Forelimb muscle (tissue), 1 donor: ENCODE results near the gene DHX34. TPM values are rescaled to one million over a fixed set of nuclear protein-coding genes. Genes with fewer than 3 reads are reported as not detected.

ENCODE experiments used
- DNase-seq: peaks from one replicate; pipeline ENCODE4 v3.0.0-alpha.2; 2013; ENCODE audit warnings: low read depth
- polyA plus RNA-seq: library from polyadenylated mRNA; unstranded; fragments of 120-200 nt; gene quantifications from one replicate; pipeline ENCODE4 v1.2.1, GENCODE V29; 2013; ENCODE audit not compliant: insufficient read length

The DHX34 gene
- polyA plus RNA-seq, 1 donor, result 9.9 TPM

GRCh38 chr19:47417746-47418691 lies 68.9 kb downstream of the DHX34 start:
- no peak for DNase-seq

- no peak for DNase-seq
Measured at GRCh38 chr19:47418692-47419029, 69.5 kb downstream of the DHX34 start.

- DNase-seq, result no peak
Measured at GRCh38 chr19:47419030-47419783, 70.1 kb downstream of the DHX34 start, which contains the start of gene MEIS3. Gene MEIS3, minus strand, starts transcription at chr19:47419527. Its CDS starts 446 bp downstream, at chr19:47419081.

GRCh38 chr19:47419789-47420188 lies 70.7 kb downstream of the DHX34 start:
- no peak for DNase-seq

GRCh38 chr19:47421244-47421786 lies 72.2 kb downstream of the DHX34 start:
- no peak for DNase-seq

- no peak for DNase-seq
Measured at GRCh38 chr19:47421844-47422395, 72.8 kb downstream of the DHX34 start.

- DNase-seq, result no peak
Measured at GRCh38 chr19:47422417-47423163, 73.5 kb downstream of the DHX34 start.

GRCh38 chr19:47423203-47423882 lies 74.2 kb downstream of the DHX34 start:
- DNase-seq, result no peak

GRCh38 chr19:47427241-47428176 lies 78.4 kb downstream of the DHX34 start:
- DNase-seq, result no peak

GRCh38 chr19:47428177-47428894 lies 79.2 kb downstream of the DHX34 start:
- DNase-seq, result peak; percentile 28

- DNase-seq, result no peak
Measured at GRCh38 chr19:47429140-47429793, 80.2 kb downstream of the DHX34 start.

GRCh38 chr19:47430041-47430802 lies 81.1 kb downstream of the DHX34 start:
- DNase-seq, result no peak

- DNase-seq, result no peak
Measured at GRCh38 chr19:47432091-47432490, 83.0 kb downstream of the DHX34 start.
